AG10803 (cell line): ENCODE data around the gene GP5.
A peak's percentile ranks its signal among the peaks of the same experiment; 100 is the strongest.

Experiments used
- DNase-seq: peaks from one replicate; pipeline ENCODE4 v3.0.0; 2010; ENCODE audit warnings: low read depth
- H3K4me3 ChIP-seq: 2 replicates; pipeline ENCODE4 v1.5.1; 2011; ENCODE audit warnings: mild to moderate bottlenecking, low read length, control low read depth
- TF ChIP-seq, protein P1 (sequence below): conservative IDR thresholded peaks from 2 replicates; pipeline ENCODE4 v1.5.1; 2011; ENCODE audit warnings: mild to moderate bottlenecking, low read length, control low read depth, inconsistent platforms

The GP5 gene

DNA sequence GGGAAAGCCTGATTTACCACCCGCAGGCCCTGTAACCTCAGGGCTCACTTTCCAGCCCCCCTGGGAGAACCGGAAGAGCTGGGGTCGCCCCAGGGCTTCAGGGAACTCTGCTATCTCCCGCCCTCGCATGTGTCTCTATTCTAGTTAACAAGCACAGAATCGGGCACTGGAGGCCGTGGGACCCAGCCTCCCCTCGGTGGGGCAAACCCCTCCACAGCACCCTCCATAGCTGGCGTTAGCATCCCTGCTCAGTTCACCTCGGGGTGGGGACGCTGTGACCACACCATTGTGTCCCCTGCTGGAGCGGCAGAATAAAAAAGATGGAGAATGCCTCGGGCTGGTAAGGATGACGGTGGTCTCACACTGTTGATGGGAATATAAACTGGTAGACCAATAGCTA, 26.0 kb downstream of the GP5 start:
- TF ChIP-seq, protein P1, sequence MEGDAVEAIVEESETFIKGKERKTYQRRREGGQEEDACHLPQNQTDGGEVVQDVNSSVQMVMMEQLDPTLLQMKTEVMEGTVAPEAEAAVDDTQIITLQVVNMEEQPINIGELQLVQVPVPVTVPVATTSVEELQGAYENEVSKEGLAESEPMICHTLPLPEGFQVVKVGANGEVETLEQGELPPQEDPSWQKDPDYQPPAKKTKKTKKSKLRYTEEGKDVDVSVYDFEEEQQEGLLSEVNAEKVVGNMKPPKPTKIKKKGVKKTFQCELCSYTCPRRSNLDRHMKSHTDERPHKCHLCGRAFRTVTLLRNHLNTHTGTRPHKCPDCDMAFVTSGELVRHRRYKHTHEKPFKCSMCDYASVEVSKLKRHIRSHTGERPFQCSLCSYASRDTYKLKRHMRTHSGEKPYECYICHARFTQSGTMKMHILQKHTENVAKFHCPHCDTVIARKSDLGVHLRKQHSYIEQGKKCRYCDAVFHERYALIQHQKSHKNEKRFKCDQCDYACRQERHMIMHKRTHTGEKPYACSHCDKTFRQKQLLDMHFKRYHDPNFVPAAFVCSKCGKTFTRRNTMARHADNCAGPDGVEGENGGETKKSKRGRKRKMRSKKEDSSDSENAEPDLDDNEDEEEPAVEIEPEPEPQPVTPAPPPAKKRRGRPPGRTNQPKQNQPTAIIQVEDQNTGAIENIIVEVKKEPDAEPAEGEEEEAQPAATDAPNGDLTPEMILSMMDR: no peak
- DNase-seq: no peak
- H3K4me3 ChIP-seq: no peak overlapping the region

DNA sequence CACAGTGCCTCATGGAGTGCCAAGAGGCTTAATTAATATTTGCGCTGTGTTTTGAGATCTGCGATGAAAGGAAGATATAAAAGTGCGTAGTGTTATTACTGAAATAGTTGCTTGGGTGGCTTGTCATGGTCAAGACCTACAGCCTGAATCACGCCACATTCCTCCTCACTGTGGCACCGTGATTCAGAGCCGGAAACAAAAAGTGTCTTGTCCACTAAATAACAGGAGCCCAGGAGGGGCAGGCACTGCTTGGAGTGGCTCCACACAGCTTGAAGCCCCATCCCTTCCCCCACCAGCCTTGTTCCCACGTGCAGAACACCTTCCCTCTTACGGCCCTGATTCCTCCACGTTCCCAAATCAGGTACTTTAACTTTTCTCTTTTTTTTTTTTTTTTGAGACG, 28.3 kb downstream of the GP5 start:
- DNase-seq: no peak
- TF ChIP-seq, protein P1: no peak
- no peak overlapping the region for H3K4me3 ChIP-seq

DNA sequence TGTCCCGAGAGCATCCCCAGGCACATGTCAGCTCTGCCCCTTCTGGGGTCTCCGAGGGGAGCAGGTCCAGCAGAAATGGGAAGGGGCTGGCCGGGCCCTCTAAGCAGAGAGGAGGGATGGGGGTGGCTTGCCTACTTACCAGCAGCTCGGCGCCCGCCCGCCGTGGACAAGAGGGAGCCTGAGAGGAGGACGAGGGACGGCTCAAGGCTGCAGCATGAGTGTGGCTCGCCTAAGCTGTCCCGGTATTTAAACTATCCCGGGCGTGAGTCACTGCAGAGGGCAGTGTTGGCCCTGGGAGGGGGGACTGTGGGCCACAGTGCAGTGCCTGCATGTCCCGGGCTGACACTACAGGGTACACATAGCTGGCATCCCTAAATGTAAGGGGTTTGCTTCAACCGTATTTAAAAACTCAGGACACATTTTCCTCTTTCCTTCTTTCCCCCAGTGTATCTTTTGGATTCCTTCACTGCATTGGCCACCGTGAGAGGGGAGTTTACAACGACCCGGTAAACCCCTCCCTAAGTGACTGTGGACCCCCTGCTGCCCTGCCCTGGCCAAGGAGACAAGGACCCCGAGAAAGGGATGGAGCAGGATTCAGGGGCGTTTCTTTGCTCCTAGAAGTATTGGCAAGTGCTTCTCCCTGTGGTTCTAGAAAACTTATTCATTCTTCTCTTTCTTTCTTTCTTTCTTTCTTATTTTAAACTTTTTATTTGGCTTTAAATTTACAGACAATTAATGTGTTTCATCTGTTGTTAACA, 29.4 kb downstream of the GP5 start, which contains the start of gene LRRC15:
Gene LRRC15 (minus strand): TSS at position 222 of the 758 bp plus-strand sequence. CDS start 8,700 bp downstream, outside the sequence.
- TF ChIP-seq, protein P1: peak; percentile 20; the same call in 1 of the 2 replicates
- peak; percentile 79 for DNase-seq
- H3K4me3 ChIP-seq: peak within 1 kb of the TSS; percentile 72

DNA sequence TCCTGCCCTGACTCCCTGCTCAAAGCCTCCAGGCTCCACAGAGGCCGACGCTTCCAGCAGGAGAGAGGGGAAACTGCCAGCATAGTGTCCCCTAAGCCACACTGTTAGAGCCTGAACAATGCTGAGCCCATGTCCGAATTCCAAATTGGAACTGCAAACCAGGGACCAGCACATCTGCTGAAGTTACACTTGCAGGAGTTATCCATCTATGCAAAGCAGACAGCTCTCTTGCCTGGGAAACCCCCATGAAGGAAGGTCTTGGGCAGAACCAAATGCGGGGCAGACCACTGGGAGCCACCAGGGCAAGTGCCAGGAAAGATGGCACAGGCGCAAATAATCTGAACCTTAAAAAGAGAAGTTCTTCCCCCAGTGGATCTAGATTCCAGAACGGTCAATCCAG, 30.1 kb downstream of the GP5 start:
- DNase-seq: no peak
- H3K4me3 ChIP-seq: peak overlapping the region; percentile 72
- TF ChIP-seq, protein P1: no peak

DNA sequence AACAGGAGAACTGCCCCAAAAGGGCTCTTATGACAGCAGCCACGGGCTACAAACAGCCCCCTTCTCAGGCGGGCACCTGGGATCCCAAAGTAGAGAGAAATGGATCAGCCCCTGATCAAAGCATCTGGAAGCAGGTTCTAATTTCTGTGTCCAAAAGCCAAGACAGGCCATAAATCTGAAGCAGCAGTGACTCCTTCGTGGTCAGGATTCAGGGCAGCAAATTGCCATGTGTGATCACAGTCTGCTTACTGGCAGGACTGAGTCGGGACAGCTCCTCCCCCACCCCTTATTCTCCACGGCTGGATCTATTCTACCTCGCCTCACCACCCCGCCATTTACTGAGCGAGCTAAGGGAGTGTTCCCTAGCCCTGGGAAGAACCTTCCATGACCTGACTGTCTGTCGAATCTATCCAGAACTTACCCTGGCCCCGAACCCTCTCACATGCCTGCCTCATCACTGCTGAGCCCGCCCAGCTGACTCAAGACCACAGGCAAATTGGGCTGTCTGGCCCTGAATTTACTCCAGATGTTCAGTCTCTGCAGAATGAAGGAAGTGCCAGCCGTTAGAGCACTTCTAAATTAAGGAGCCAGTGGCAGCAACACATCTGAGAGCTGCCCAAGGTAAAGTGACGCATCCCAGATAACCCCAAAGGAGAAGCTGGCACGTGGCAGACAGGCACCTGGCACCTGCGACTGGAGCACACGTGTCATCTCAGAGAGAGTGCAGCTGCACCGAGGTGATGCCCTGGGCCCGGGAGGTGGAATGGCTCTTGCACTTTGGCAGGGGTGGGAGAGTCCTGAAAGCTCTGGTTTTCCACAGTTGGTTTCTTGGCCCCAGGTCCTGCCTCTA, 30.8 kb downstream of the GP5 start:
- TF ChIP-seq, protein P1: no peak
- H3K4me3 ChIP-seq: peak overlapping the region; percentile 72
- peak; percentile 88 for DNase-seq

DNA sequence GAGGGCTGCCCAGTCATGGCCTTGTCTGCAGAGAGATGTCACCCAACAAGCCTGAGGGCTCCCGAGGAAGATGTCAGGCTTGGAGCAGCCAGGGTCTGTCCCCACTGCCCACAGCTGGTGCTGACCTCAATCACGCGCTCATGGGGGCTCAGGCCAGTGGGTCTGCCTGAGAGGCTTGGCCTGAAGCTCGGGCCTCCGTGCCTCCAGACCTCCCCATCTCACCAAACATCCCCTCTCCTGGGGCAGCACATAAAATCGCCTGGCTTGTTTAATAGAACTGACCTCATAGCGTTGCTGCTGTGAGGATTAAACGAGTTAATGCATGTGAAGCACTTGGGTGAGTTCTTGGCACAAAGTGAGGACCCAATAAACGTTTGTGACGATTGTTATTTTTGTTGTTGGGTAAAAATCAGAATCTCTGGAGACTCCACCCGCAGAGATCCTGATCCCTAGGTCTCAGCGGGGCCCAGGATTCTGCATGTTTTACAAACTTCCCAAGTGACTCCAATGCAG, 33.0 kb downstream of the GP5 start:
- no peak overlapping the region for H3K4me3 ChIP-seq
- TF ChIP-seq, protein P1: no peak
- no peak for DNase-seq
